C4-2B (cell line): ENCODE data around the gene ID3.

Source experiments
- H3K27ac ChIP-seq: fragments of 450-650 bp; 2 replicates; pipeline ENCODE4 v1.5.1; 2017
- CTCF ChIP-seq: fragments of 450-650 bp; conservative IDR thresholded peaks from 2 replicates; pipeline ENCODE4 v1.5.1; 2017; ENCODE audit warnings: mild to moderate bottlenecking
- ZFX ChIP-seq: fragments of 450-650 bp; IDR thresholded peaks from 2 replicates; pipeline ENCODE4 v1.6.1; 2017

The ID3 gene

GRCh38 chr1:23568608-23569383 is 9.5 kb upstream of the ID3 start:
- TF ChIP-seq ZFX (no peak), CTCF (no peak)
- H3K27ac ChIP-seq = no peak overlapping the region

- H3K27ac ChIP-seq = no peak overlapping the region
- TF ChIP-seq CTCF (no peak), ZFX (no peak)
These were observed 8.8 kb upstream of the ID3 start for GRCh38 chr1:23567996-23568607.

GRCh38 chr1:23567629-23567995 is 8.3 kb upstream of the ID3 start:
- TF ChIP-seq CTCF (no peak), ZFX (no peak)

GRCh38 chr1:23566304-23566703 is 7.0 kb upstream of the ID3 start:
- no peak for TF ChIP-seq ZFX
- no peak for TF ChIP-seq CTCF
- H3K27ac ChIP-seq = no peak overlapping the region

More at GRCh38 chr1:23567629-23567995, 8.3 kb upstream of the ID3 start:
- no peak overlapping the region for H3K27ac ChIP-seq

GRCh38 chr1:23565776-23566175 is 6.5 kb upstream of the ID3 start:
- TF ChIP-seq CTCF = no peak
- no peak for TF ChIP-seq ZFX
- H3K27ac ChIP-seq = no peak overlapping the region

GRCh38 chr1:23564529-23565122 is 5.3 kb upstream of the ID3 start:
- TF ChIP-seq CTCF = no peak
- TF ChIP-seq ZFX = no peak
- no peak overlapping the region for H3K27ac ChIP-seq

GRCh38 chr1:23563755-23564374 is 4.6 kb upstream of the ID3 start:
- peak overlapping the region; percentile 64 for H3K27ac ChIP-seq
- TF ChIP-seq ZFX (no peak), CTCF (no peak)
